Hepatocyte (in vitro differentiated cells): Measurements from ENCODE around the gene ESPNL. TPM values are rescaled to one million over a fixed set of nuclear protein-coding genes. Genes with fewer than 3 reads are reported as not detected.

Experiments
- DNase-seq: peaks from one replicate; pipeline ENCODE4 v3.0.0-alpha.2; 2016; ENCODE audit warnings: low spot score
- H2AFZ ChIP-seq: fragments of 200-600 bp; sonication (generic); 2 replicates; pipeline ENCODE4 v1.6.0; 2016; ENCODE audit warnings: antibody characterized with exemption, mild to moderate bottlenecking
- H3K27ac ChIP-seq: fragments of 200-600 bp; sonication (generic); 2 replicates; pipeline ENCODE4 v1.5.1; 2016; ENCODE audit warnings: mild to moderate bottlenecking
- H3K27me3 ChIP-seq: fragments of 200-600 bp; sonication (generic); 2 replicates; pipeline ENCODE4 v1.6.1; 2016
- H3K36me3 ChIP-seq: fragments of 200-600 bp; sonication (generic); replicated peaks from 2 replicates; pipeline ENCODE4 v1.5.1; 2016; ENCODE audit warnings: low read depth; ENCODE audit not compliant: insufficient read depth
- H3K4me1 ChIP-seq: fragments of 200-600 bp; sonication (generic); 2 replicates; pipeline ENCODE4 v1.5.1; 2016; ENCODE audit warnings: mild to moderate bottlenecking, moderate library complexity; ENCODE audit not compliant: insufficient read depth
- H3K4me2 ChIP-seq: fragments of 200-600 bp; sonication (generic); 2 replicates; pipeline ENCODE4 v1.6.0; 2016
- H3K4me3 ChIP-seq: fragments of 200-600 bp; sonication (generic); 2 replicates; pipeline ENCODE4 v1.5.1; 2016; ENCODE audit warnings: mild to moderate bottlenecking
- H3K79me2 ChIP-seq: fragments of 200-600 bp; sonication (generic); 2 replicates; pipeline ENCODE4 v1.6.0; 2017; ENCODE audit warnings: mild to moderate bottlenecking
- H3K9me2 ChIP-seq: fragments of 200-600 bp; sonication (generic); replicated peaks from 2 replicates; pipeline ENCODE4 v1.6.0; 2017; ENCODE audit warnings: mild to moderate bottlenecking; ENCODE audit not compliant: insufficient read depth
- H3K9me3 ChIP-seq: fragments of 200-600 bp; sonication (generic); 2 replicates; pipeline ENCODE4 v1.5.1; 2016; ENCODE audit warnings: low read depth, mild to moderate bottlenecking
- H4K20me1 ChIP-seq: fragments of 200-600 bp; sonication (generic); 2 replicates; pipeline ENCODE4 v1.6.0; 2016; ENCODE audit warnings: mild to moderate bottlenecking; ENCODE audit not compliant: insufficient read depth, poor library complexity, severe bottlenecking
- CTCF ChIP-seq: fragments of 200-600 bp; sonication (generic); IDR thresholded peaks from 2 replicates; pipeline ENCODE4 v1.5.1; 2016; ENCODE audit warnings: antibody characterized with exemption, mild to moderate bottlenecking; ENCODE audit not compliant: poor library complexity
- EZH2 ChIP-seq: fragments of 200-600 bp; sonication (generic); IDR thresholded peaks from 2 replicates; pipeline ENCODE4 v1.6.1; 2016; ENCODE audit warnings: antibody characterized with exemption, mild to moderate bottlenecking, borderline replicate concordance
- EZH2phosphoT487 ChIP-seq: fragments of 200-600 bp; sonication (generic); IDR thresholded peaks from one replicate; pipeline ENCODE4 v1.6.1; 2018; ENCODE audit warnings: antibody characterized with exemption, mild to moderate bottlenecking, low read depth, moderate library complexity; ENCODE audit not compliant: unreplicated experiment, severe bottlenecking
- WGBS: methylation state at CpG from one replicate; pipeline ENCODE4 v1.1.6; 2016; ENCODE audit warnings: low lambda C conversion rate; ENCODE audit errors: missing lambda C conversion rate; 5-methylcytosine and 5-hydroxymethylcytosine counted together
- polyA plus RNA-seq: library from polyadenylated mRNA; unstranded; fragments of >200 nt; fragmentation: Nextera tagmentation; extraction: Ambion mirVana; gene quantifications from 2 replicates; pipeline ENCODE4 v1.2.1, GENCODE V29; 2016
- total RNA-seq: library from RNA; depleted of rRNA; stranded (reverse); fragments of >200 nt; gene quantifications from 2 replicates; pipeline ENCODE4 v1.2.3, GENCODE V29; 2014

The ESPNL gene
- total and polyA plus RNA-seq, 2 experiments from 2014 or later, result 0.27 to 0.62 TPM

- no peaks in the 10 kb centered on the region for H3K27me3 ChIP-seq
- H3K79me2 ChIP-seq, result no peaks in the 10 kb centered on the region
- no peak overlapping the region for H2AFZ ChIP-seq
- H3K9me3 ChIP-seq, result no peaks in the 10 kb centered on the region
- no peak overlapping the region for H3K4me3 ChIP-seq
- no peaks in the 10 kb centered on the region for H4K20me1 ChIP-seq
- no peak overlapping the region for H3K27ac ChIP-seq
- no peak overlapping the region for H3K4me2 ChIP-seq
- no peaks in the 10 kb centered on the region for H3K9me2 ChIP-seq
- no peak for DNase-seq
- TF ChIP-seq CTCF (no peak), EZH2 (no peak), EZH2phosphoT487 (no peak)
- H3K4me1 ChIP-seq, result no peaks in the 10 kb centered on the region
- 96% methylated on average over 7 of the region's 7 CpGs for WGBS
- H3K36me3 ChIP-seq, result no peaks in the 10 kb centered on the region
Measured at GRCh38 chr2:238084761-238085160, 15.4 kb upstream of the ESPNL start.

GRCh38 chr2:238085899-238086298 lies 14.2 kb upstream of the ESPNL start:
- 92% methylated on average over 3 of the region's 3 CpGs for WGBS
- Histone ChIP-seq H3K4me3 (no peak overlapping the region), H3K9me3 (no peaks in the 10 kb centered on the region), H3K9me2 (no peaks in the 10 kb centered on the region), H2AFZ (no peak overlapping the region), H3K27ac (no peak overlapping the region), H3K4me1 (no peaks in the 10 kb centered on the region), H3K4me2 (no peak overlapping the region), H3K79me2 (no peaks in the 10 kb centered on the region), H3K36me3 (no peaks in the 10 kb centered on the region), H4K20me1 (no peaks in the 10 kb centered on the region), H3K27me3 (no peaks in the 10 kb centered on the region)
- DNase-seq, result no peak
- TF ChIP-seq CTCF (no peak), EZH2 (no peak), EZH2phosphoT487 (no peak)

- no peak overlapping the region for H3K4me2 ChIP-seq
- no peak for TF ChIP-seq CTCF
- no peak for TF ChIP-seq EZH2
- no peak for TF ChIP-seq EZH2phosphoT487
- no peaks in the 10 kb centered on the region for H3K9me3 ChIP-seq
- no peak overlapping the region for H2AFZ ChIP-seq
- no peak overlapping the region for H3K27ac ChIP-seq
- H3K36me3 ChIP-seq, result no peaks in the 10 kb centered on the region
- no peaks in the 10 kb centered on the region for H3K4me1 ChIP-seq
- H3K27me3 ChIP-seq, result no peaks in the 10 kb centered on the region
- H4K20me1 ChIP-seq, result no peaks in the 10 kb centered on the region
- DNase-seq, result no peak
- H3K4me3 ChIP-seq, result no peak overlapping the region
- no peaks in the 10 kb centered on the region for H3K9me2 ChIP-seq
- WGBS, result 98% methylated on average over 2 of the region's 2 CpGs
- no peaks in the 10 kb centered on the region for H3K79me2 ChIP-seq
Measured at GRCh38 chr2:238087211-238087610, 12.9 kb upstream of the ESPNL start.

GRCh38 chr2:238090887-238091286 lies 9.3 kb upstream of the ESPNL start:
- DNase-seq, result no peak

More at GRCh38 chr2:238090887-238091286, 9.3 kb upstream of the ESPNL start:
- Histone ChIP-seq H3K4me3 (no peak overlapping the region), H3K36me3 (no peaks in the 10 kb centered on the region), H4K20me1 (no peaks in the 10 kb centered on the region), H3K9me3 (no peaks in the 10 kb centered on the region), H3K79me2 (no peaks in the 10 kb centered on the region), H3K27ac (no peak overlapping the region), H3K4me1 (no peaks in the 10 kb centered on the region), H3K4me2 (no peak overlapping the region), H3K27me3 (no peaks in the 10 kb centered on the region), H2AFZ (no peak overlapping the region), H3K9me2 (no peaks in the 10 kb centered on the region)
- WGBS, result 94% methylated on average over 4 of the region's 4 CpGs
- TF ChIP-seq CTCF (no peak), EZH2 (no peak), EZH2phosphoT487 (no peak)
